ENCODE measurements around the gene ZBTB7C.

Gene ZBTB7C

DNA sequence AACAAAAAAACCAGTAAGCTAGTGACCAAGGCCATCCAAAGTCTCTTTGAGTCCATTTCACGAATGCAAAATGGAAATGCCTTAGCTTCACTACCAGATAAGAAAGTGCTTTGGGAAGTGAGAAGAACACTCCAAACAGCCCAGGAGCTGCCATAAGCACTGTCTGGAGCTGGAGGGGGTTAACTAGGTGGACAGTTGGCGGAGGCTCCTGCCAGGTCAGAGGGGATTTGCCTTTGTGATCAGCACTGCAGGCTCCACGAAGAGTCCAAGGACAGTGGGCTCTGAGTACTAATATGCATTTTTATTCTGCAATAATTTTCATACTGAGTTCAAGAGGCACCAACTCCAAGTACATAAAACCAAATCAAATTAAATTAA is 245.5 kb downstream of the ZBTB7C start:
- Histone ChIP-seq H3K27me3 (ENCODE audit: low read depth, low read length) (no peaks in the 10 kb centered on the region), H3K36me3 (ENCODE audit: control insufficient read depth in 1 of 2, insufficient read depth in 2 of 2, low read length in 2 of 2) (no peaks in the 10 kb centered on the region), H3K4me1 (ENCODE audit: control insufficient read depth in 1 of 2, insufficient read depth in 2 of 2, low read length in 2 of 2) (peaks cover 12 to 23% of the 10 kb centered on the region in 2 donors), H3K4me3 (ENCODE audit: low read depth in 1 of 2, low read length in 2 of 2) (no peak overlapping the region), H3K27ac (ENCODE audit: low read length) (no peak overlapping the region), H3K9me3 (ENCODE audit: control insufficient read depth in 1 of 2, low read length in 2 of 2) (no peaks in the 10 kb centered on the region)

GRCh38 chr18:48162956-48163737 is 246.0 kb downstream of the ZBTB7C start:
- H3K4me1 ChIP-seq (ENCODE audit: control insufficient read depth in 1 of 2, insufficient read depth in 2 of 2, low read length in 2 of 2) = peaks cover 12 to 23% of the 10 kb centered on the region in 2 donors
- no peak overlapping the region for H3K4me3 ChIP-seq (ENCODE audit: low read depth in 1 of 2, low read length in 2 of 2)
- H3K27me3 ChIP-seq (ENCODE audit: low read depth, low read length) = no peaks in the 10 kb centered on the region
- no peak overlapping the region for H3K27ac ChIP-seq (ENCODE audit: low read length)
- H3K9me3 ChIP-seq (ENCODE audit: control insufficient read depth in 1 of 2, low read length in 2 of 2) = no peaks in the 10 kb centered on the region
- no peaks in the 10 kb centered on the region for H3K36me3 ChIP-seq (ENCODE audit: control insufficient read depth in 1 of 2, insufficient read depth in 2 of 2, low read length in 2 of 2)

DNA sequence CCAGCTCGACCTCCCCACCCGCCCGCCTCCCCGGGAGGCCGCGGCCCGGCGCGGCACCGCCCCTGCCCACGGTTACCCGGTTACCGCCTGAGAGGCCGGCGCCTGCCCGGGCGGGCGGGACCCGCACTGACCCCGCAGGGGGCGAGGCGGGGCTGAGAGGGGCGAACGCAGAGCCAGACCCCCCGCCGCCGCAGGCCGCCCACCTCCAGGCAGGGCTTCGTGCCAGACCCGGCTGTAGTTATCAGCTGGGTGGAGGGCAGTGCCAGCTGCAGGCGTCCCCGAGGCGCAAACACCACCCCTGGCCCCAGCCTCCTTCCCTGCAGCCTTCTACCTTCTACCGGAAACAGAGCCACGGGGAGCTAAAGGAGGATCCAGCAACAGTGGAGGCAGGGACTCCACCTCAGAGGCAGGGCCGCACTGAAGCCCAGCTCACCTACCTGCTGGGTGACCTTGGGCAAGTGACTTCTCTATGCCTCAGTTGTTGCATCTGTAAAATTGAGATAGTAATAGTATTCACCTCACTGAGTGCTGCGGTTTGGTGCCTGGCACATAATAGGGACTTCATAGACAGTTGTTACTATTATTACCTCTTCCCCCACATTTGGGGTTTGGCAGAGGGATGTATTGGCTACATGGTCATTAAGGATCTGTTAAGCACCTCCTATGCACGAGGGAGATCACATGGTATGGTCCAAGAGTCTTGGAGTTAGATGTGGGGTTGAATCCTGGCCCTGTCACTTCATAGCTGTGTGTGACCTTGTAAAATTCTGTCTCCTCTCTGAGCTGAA is 247.1 kb downstream of the ZBTB7C start:
- no peaks in the 10 kb centered on the region for H3K9me3 ChIP-seq (ENCODE audit: control insufficient read depth in 1 of 2, low read length in 2 of 2)
- H3K4me1 ChIP-seq (ENCODE audit: control insufficient read depth in 1 of 2, insufficient read depth in 2 of 2, low read length in 2 of 2) = peaks cover 8 to 20% of the 10 kb centered on the region in 2 donors
- peak overlapping the region; percentile 23 to 72 for H3K4me3 ChIP-seq (ENCODE audit: low read depth in 1 of 2, low read length in 2 of 2)
- H3K36me3 ChIP-seq (ENCODE audit: control insufficient read depth in 1 of 2, insufficient read depth in 2 of 2, low read length in 2 of 2) = no peaks in the 10 kb centered on the region
- H3K27me3 ChIP-seq (ENCODE audit: low read depth, low read length) = no peaks in the 10 kb centered on the region
- peak overlapping the region; percentile 69 for H3K27ac ChIP-seq (ENCODE audit: low read length)

DNA sequence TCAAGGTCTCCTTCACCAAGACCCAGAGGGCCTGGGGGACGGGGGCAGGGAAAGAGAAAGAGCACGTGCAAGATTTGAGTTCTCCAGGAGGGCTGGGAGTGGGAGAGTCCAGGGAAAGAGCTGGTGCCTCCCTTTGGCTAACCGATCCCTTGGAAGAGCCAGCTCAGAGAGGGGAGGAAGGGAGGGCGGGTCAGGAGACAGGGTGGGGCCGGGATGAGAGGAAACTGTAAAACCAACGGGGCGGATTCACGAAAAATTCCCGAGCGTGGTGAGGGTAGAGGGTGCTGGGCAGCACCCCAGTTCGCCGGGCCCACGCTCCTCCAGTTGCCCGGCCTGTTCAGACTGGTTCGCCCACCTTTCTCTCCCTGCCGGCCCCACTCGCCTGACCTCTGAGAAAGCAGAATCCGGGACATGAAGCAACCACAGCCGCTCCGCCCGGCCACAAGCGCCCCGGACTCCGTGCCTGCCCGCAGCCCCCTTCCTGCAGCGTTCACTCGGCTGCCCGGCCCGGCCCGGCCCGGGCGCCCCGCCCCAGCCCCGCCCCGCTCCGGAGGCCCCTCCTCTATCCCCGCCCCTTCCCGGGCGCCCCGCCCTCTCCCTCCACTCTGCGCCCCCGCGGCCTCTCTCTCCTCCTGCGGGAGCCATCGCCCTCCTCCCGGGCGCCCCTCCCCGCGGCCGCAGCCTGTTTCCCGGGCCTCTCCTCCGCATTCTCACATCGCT is 247.8 kb downstream of the ZBTB7C start:
- Histone ChIP-seq H3K36me3 (ENCODE audit: control insufficient read depth in 1 of 2, insufficient read depth in 2 of 2, low read length in 2 of 2) (no peaks in the 10 kb centered on the region), H3K4me3 (ENCODE audit: low read depth in 1 of 2, low read length in 2 of 2) (peak overlapping the region; percentile 37 to 72), H3K4me1 (ENCODE audit: control insufficient read depth in 1 of 2, insufficient read depth in 2 of 2, low read length in 2 of 2) (peaks cover 2 to 14% of the 10 kb centered on the region in 2 donors), H3K27ac (ENCODE audit: low read length) (peak overlapping the region; percentile 69), H3K27me3 (ENCODE audit: low read depth, low read length) (no peaks in the 10 kb centered on the region), H3K9me3 (ENCODE audit: control insufficient read depth in 1 of 2, low read length in 2 of 2) (no peaks in the 10 kb centered on the region)

GRCh38 chr18:48160622-48161021 is 248.6 kb downstream of the ZBTB7C start:
- Histone ChIP-seq H3K27me3 (ENCODE audit: low read depth, low read length) (no peaks in the 10 kb centered on the region), H3K27ac (ENCODE audit: low read length) (no peak overlapping the region), H3K9me3 (ENCODE audit: control insufficient read depth in 1 of 2, low read length in 2 of 2) (no peaks in the 10 kb centered on the region), H3K36me3 (ENCODE audit: control insufficient read depth in 1 of 2, insufficient read depth in 2 of 2, low read length in 2 of 2) (no peaks in the 10 kb centered on the region), H3K4me1 (ENCODE audit: control insufficient read depth in 1 of 2, insufficient read depth in 2 of 2, low read length in 2 of 2) (peaks cover 0 to 14% of the 10 kb centered on the region in 2 donors), H3K4me3 (ENCODE audit: low read depth in 1 of 2, low read length in 2 of 2) (peak overlapping the region; percentile 37 to 72)

- Histone ChIP-seq H3K4me1 (ENCODE audit: control insufficient read depth in 1 of 2, insufficient read depth in 2 of 2, low read length in 2 of 2) (peaks cover 0 to 11% of the 10 kb centered on the region in 2 donors), H3K27ac (ENCODE audit: low read length) (no peak overlapping the region), H3K36me3 (ENCODE audit: control insufficient read depth in 1 of 2, insufficient read depth in 2 of 2, low read length in 2 of 2) (no peaks in the 10 kb centered on the region), H3K4me3 (ENCODE audit: low read depth in 1 of 2, low read length in 2 of 2) (no peak overlapping the region), H3K27me3 (ENCODE audit: low read depth, low read length) (no peaks in the 10 kb centered on the region), H3K9me3 (ENCODE audit: control insufficient read depth in 1 of 2, low read length in 2 of 2) (no peaks in the 10 kb centered on the region)
Observed at GRCh38 chr18:48159816-48160215, 249.4 kb downstream of the ZBTB7C start.

DNA sequence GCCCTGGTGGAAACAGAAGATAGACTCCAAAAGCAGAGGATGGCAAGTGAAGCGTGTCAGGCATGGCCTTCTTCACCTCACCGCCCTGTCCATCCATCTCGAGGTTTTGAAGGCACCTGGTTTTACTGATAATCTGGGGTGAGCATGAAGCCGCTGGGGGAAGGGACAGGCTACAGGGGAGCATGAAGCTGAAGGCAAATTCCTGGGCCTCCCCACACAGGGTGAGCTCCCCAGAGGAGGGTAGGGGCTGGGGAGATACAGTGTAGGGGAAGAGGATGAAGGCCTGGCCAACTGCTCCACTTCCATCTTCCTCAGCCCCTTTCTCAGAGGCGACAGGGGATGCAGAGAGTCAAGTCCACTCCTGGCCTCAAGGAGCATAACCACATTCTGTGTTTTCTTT is 250.5 kb downstream of the ZBTB7C start:
- Histone ChIP-seq H3K27me3 (ENCODE audit: low read depth, low read length) (no peaks in the 10 kb centered on the region), H3K4me1 (ENCODE audit: control insufficient read depth in 1 of 2, insufficient read depth in 2 of 2, low read length in 2 of 2) (peaks cover 0 to 7% of the 10 kb centered on the region in 2 donors), H3K9me3 (ENCODE audit: control insufficient read depth in 1 of 2, low read length in 2 of 2) (no peaks in the 10 kb centered on the region), H3K4me3 (ENCODE audit: low read depth in 1 of 2, low read length in 2 of 2) (no peak overlapping the region), H3K27ac (ENCODE audit: low read length) (no peak overlapping the region), H3K36me3 (ENCODE audit: control insufficient read depth in 1 of 2, insufficient read depth in 2 of 2, low read length in 2 of 2) (no peaks in the 10 kb centered on the region)

- Histone ChIP-seq H3K9me3 (ENCODE audit: control insufficient read depth in 1 of 2, low read length in 2 of 2) (no peaks in the 10 kb centered on the region), H3K27ac (ENCODE audit: low read length) (no peak overlapping the region), H3K36me3 (ENCODE audit: control insufficient read depth in 1 of 2, insufficient read depth in 2 of 2, low read length in 2 of 2) (no peaks in the 10 kb centered on the region), H3K4me3 (ENCODE audit: low read depth in 1 of 2, low read length in 2 of 2) (no peak overlapping the region), H3K27me3 (ENCODE audit: low read depth, low read length) (no peaks in the 10 kb centered on the region), H3K4me1 (ENCODE audit: control insufficient read depth in 1 of 2, insufficient read depth in 2 of 2, low read length in 2 of 2) (peaks cover 0 to 7% of the 10 kb centered on the region in 2 donors)
Observed at GRCh38 chr18:48157956-48158355, 251.2 kb downstream of the ZBTB7C start.

- H3K4me1 ChIP-seq (ENCODE audit: control insufficient read depth in 1 of 2, insufficient read depth in 2 of 2, low read length in 2 of 2) = no peaks in the 10 kb centered on the region
- H3K27ac ChIP-seq (ENCODE audit: low read length) = no peak overlapping the region
- no peaks in the 10 kb centered on the region for H3K36me3 ChIP-seq (ENCODE audit: control insufficient read depth in 1 of 2, insufficient read depth in 2 of 2, low read length in 2 of 2)
Observed at GRCh38 chr18:48155856-48156255, 253.3 kb downstream of the ZBTB7C start.

DNA sequence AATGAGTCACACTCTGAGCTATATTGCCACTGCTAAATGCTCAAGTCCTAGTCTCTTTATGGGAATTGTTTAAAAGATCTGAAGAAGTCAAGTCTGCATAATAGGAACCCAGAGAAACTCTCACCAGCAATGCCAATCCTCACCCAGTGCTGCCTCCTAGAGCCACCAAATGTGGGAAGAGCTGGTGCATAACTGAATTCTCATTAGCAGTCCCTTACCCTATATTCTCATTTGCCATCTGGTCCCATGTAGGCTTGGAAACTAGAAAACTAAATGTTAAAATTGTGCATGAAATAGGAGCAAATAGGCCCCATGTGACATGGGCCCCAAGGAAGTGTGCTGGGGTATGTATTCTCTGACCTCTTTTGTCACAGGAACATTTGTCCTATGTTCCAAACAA is 254.4 kb downstream of the ZBTB7C start:
- Histone ChIP-seq H3K4me3 (ENCODE audit: low read depth in 1 of 2, low read length in 2 of 2) (no peak overlapping the region), H3K4me1 (ENCODE audit: control insufficient read depth in 1 of 2, insufficient read depth in 2 of 2, low read length in 2 of 2) (no peaks in the 10 kb centered on the region), H3K27ac (ENCODE audit: low read length) (no peak overlapping the region)

More at GRCh38 chr18:48155856-48156255, 253.3 kb downstream of the ZBTB7C start:
- Histone ChIP-seq H3K27me3 (ENCODE audit: low read depth, low read length) (no peaks in the 10 kb centered on the region), H3K4me3 (ENCODE audit: low read depth in 1 of 2, low read length in 2 of 2) (no peak overlapping the region), H3K9me3 (ENCODE audit: control insufficient read depth in 1 of 2, low read length in 2 of 2) (no peaks in the 10 kb centered on the region)

More for the DNA sequence above, 254.4 kb downstream of the ZBTB7C start:
- Histone ChIP-seq H3K27me3 (ENCODE audit: low read depth, low read length) (no peaks in the 10 kb centered on the region), H3K9me3 (ENCODE audit: control insufficient read depth in 1 of 2, low read length in 2 of 2) (no peaks in the 10 kb centered on the region), H3K36me3 (ENCODE audit: control insufficient read depth in 1 of 2, insufficient read depth in 2 of 2, low read length in 2 of 2) (no peaks in the 10 kb centered on the region)
